Activated CD4-positive, alpha-beta T cell treated with anti-CD3 and anti-CD28 coated beads, Interleukin-2, Interleukin-6, amounts not matched to agents 100 ng/mL and 50 ng/mL, durations not matched to agents 16 hours and 8 hours (primary cell): Measurements from ENCODE around the gene ERGIC3.
"Not testable (repeated sequence)": the region's sequence is repeated elsewhere in the genome, so short reads cannot be mapped to it uniquely, and the experiment has no call there.

ENCODE experiments used
- DNase-seq: peaks from one replicate; pipeline ENCODE4 v3.0.0-alpha.2; 2020

ERGIC3 gene

GRCh38 chr20:35518955-35519354 lies 22.9 kb upstream of the ERGIC3 start:
- DNase-seq: no peak

- DNase-seq: peak; percentile 39
Measured at GRCh38 chr20:35523298-35523888, 18.5 kb upstream of the ERGIC3 start.

GRCh38 chr20:35525639-35526038 lies 16.2 kb upstream of the ERGIC3 start:
- DNase-seq: no peak

- no peak for DNase-seq
Measured at GRCh38 chr20:35527122-35527769, 14.6 kb upstream of the ERGIC3 start.

GRCh38 chr20:35529552-35529951 lies 12.3 kb upstream of the ERGIC3 start, which contains the start of gene C20orf173:
C20orf173 (minus strand) TSS chr20:35529652; CDS start chr20:35529373, 279 bp downstream.
- no peak for DNase-seq

- DNase-seq: peak; percentile 51
Measured at GRCh38 chr20:35539756-35540212, 2.1 kb upstream of the ERGIC3 start.

- DNase-seq: no peak
Measured at GRCh38 chr20:35541118-35541782, 628 bp upstream of the ERGIC3 start.

GRCh38 chr20:35542990-35543389 lies 1.1 kb downstream of the ERGIC3 start:
- no peak for DNase-seq

GRCh38 chr20:35544436-35544835 lies 2.6 kb downstream of the ERGIC3 start:
- DNase-seq: no peak

GRCh38 chr20:35544941-35545340 lies 3.1 kb downstream of the ERGIC3 start:
- DNase-seq: not testable (repeated sequence)

- no peak for DNase-seq
Measured at GRCh38 chr20:35546127-35546526, 4.2 kb downstream of the ERGIC3 start.

GRCh38 chr20:35547329-35547728 lies 5.5 kb downstream of the ERGIC3 start:
- DNase-seq: no peak

- no peak for DNase-seq
Measured at GRCh38 chr20:35551503-35551902, 9.6 kb downstream of the ERGIC3 start.

- DNase-seq: no peak
Measured at GRCh38 chr20:35552914-35553313, 11.0 kb downstream of the ERGIC3 start.

GRCh38 chr20:35555461-35555860 lies 13.6 kb downstream of the ERGIC3 start:
- not testable (repeated sequence) for DNase-seq

GRCh38 chr20:35555951-35556645 lies 14.2 kb downstream of the ERGIC3 start:
- no peak for DNase-seq

- no peak for DNase-seq
Measured at GRCh38 chr20:35556871-35557270, 15.0 kb downstream of the ERGIC3 start.

- no peak for DNase-seq
Measured at GRCh38 chr20:35558451-35558850, 16.6 kb downstream of the ERGIC3 start.

- DNase-seq: no peak
Measured at GRCh38 chr20:35559042-35559693, 17.3 kb downstream of the ERGIC3 start.

- DNase-seq: no peak
Measured at GRCh38 chr20:35560105-35560511, 18.2 kb downstream of the ERGIC3 start.

GRCh38 chr20:35560541-35560940 lies 18.7 kb downstream of the ERGIC3 start:
- DNase-seq: no peak

- DNase-seq: peak; percentile 26
Measured at GRCh38 chr20:35561268-35561667, 19.4 kb downstream of the ERGIC3 start.

- DNase-seq: no peak
Measured at GRCh38 chr20:35561671-35562070, 19.8 kb downstream of the ERGIC3 start.
